ENCODE data around the gene MGARP. TPM values are rescaled to one million over a fixed set of nuclear protein-coding genes. Genes with fewer than 3 reads are reported as not detected.
A peak's percentile ranks its signal among the peaks of the same experiment; 100 is the strongest.

Gene MGARP
- total RNA-seq, 2 experiments from 2014 or later, result 0.22 TPM; not detected in 1

- H3K27me3 Mint-ChIP-seq, result no peaks in the 10 kb centered on the region
- intact Hi-C loops (cut with micrococcal nuclease), result loop anchor here (1.0 to 2.0 kb wide), 7 partner anchors 17 to 265 kb away; no protein-coding TSS in a partner anchor
- H3K27ac Mint-ChIP-seq, result peak overlapping the region; percentile 94
- H3K36me3 Mint-ChIP-seq, result peaks cover 21% of the 10 kb centered on the region
- CTCF ChIA-PET, result interaction anchor here (0.6 to 3.5 kb wide), 46 partner anchors 9 to 276 kb away, joined by 3 to 40 read pairs (median 4); partner anchors contain the start of gene MGARP
- peak overlapping the region; percentile 93 for H3K4me3 Mint-ChIP-seq
- POLR2A ChIA-PET, result interaction anchor here (1.4 to 3.4 kb wide), 4 partner anchors 10 to 265 kb away, joined by 3 to 15 read pairs (median 8); partner anchors contain the start of gene ELF2
- DNase-seq, result peak; percentile 97
- peaks cover 29% of the 10 kb centered on the region for H3K4me1 Mint-ChIP-seq (ENCODE audit: low read depth)
- H3K9me3 Mint-ChIP-seq, result no peaks in the 10 kb centered on the region
Measured at GRCh38 chr4:139295206-139295941, 15.3 kb upstream of the MGARP start.

GRCh38 chr4:139286186-139286698, 6.2 kb upstream of the MGARP start:
- intact Hi-C loops (cut with micrococcal nuclease), result no loop called here
- H3K4me1 Mint-ChIP-seq (ENCODE audit: low read depth), result peaks cover 2% of the 10 kb centered on the region
- DNase-seq, result no peak
- peaks cover 14% of the 10 kb centered on the region for H3K9me3 Mint-ChIP-seq
- ChIA-PET POLR2A (no interaction called here), CTCF (interaction anchor here (1.3 kb wide), 1 partner anchor 9 kb away, joined by 6 read pairs; no protein-coding TSS in a partner anchor)
- H3K36me3 Mint-ChIP-seq, result peaks cover 21% of the 10 kb centered on the region
- no peak overlapping the region for H3K4me3 Mint-ChIP-seq
- no peak overlapping the region for H3K27ac Mint-ChIP-seq
- H3K27me3 Mint-ChIP-seq, result peaks cover under 1% of the 10 kb centered on the region

GRCh38 chr4:139282721-139283075, 2.7 kb upstream of the MGARP start:
- intact Hi-C loops (cut with micrococcal nuclease), result no loop called here
- peaks cover 14% of the 10 kb centered on the region for H3K9me3 Mint-ChIP-seq
- ChIA-PET CTCF (interaction anchor here (1.9 kb wide), 1 partner anchor 13 kb away, joined by 10 read pairs; no protein-coding TSS in a partner anchor), POLR2A (no interaction called here)
- peaks cover 28% of the 10 kb centered on the region for H3K27me3 Mint-ChIP-seq
- H3K4me3 Mint-ChIP-seq, result no peak overlapping the region
- no peak for DNase-seq
- H3K36me3 Mint-ChIP-seq, result peaks cover 10% of the 10 kb centered on the region
- H3K4me1 Mint-ChIP-seq (ENCODE audit: low read depth), result peaks cover 13% of the 10 kb centered on the region
- no peak overlapping the region for H3K27ac Mint-ChIP-seq

GRCh38 chr4:139282065-139282720, 2.2 kb upstream of the MGARP start:
- Mint-ChIP-seq H3K27me3 (peaks cover 30% of the 10 kb centered on the region), H3K36me3 (peaks cover 10% of the 10 kb centered on the region), H3K27ac (no peak overlapping the region), H3K4me3 (no peak overlapping the region), H3K4me1 (ENCODE audit: low read depth) (peaks cover 13% of the 10 kb centered on the region), H3K9me3 (peaks cover 14% of the 10 kb centered on the region)
- CTCF ChIA-PET, result interaction anchor here (0.9 to 1.9 kb wide), 2 partner anchors 14 to 252 kb away, joined by 3 to 10 read pairs; no protein-coding TSS in a partner anchor
- POLR2A ChIA-PET, result no interaction called here
- DNase-seq, result no peak
- intact Hi-C loops (cut with micrococcal nuclease), result no loop called here

GRCh38 chr4:139278912-139279759, 889 bp downstream of the MGARP start:
- Mint-ChIP-seq H3K4me3 (peak overlapping the region; percentile 60), H3K36me3 (peaks cover under 1% of the 10 kb centered on the region), H3K9me3 (peaks cover under 1% of the 10 kb centered on the region), H3K4me1 (ENCODE audit: low read depth) (peaks cover 13% of the 10 kb centered on the region), H3K27ac (no peak overlapping the region), H3K27me3 (peaks cover 41% of the 10 kb centered on the region)
- CTCF ChIA-PET, result interaction anchor here (1.8 kb wide), 1 partner anchor 16 kb away, joined by 6 read pairs; no protein-coding TSS in a partner anchor
- intact Hi-C loops (cut with micrococcal nuclease), result loop anchor here (1.0 to 2.0 kb wide), 2 partner anchors 12 to 16 kb away; no protein-coding TSS in a partner anchor
- POLR2A ChIA-PET, result interaction anchor here (1.2 kb wide), 1 partner anchor 22 kb away, joined by 3 read pairs; the partner anchor contains the start of gene NAA15
- no peak for DNase-seq

- Mint-ChIP-seq H3K27me3 (peaks cover 41% of the 10 kb centered on the region), H3K4me1 (ENCODE audit: low read depth) (peaks cover 13% of the 10 kb centered on the region), H3K27ac (no peak overlapping the region), H3K9me3 (no peaks in the 10 kb centered on the region), H3K4me3 (no peak overlapping the region), H3K36me3 (no peaks in the 10 kb centered on the region)
- ChIA-PET CTCF (no interaction called here), POLR2A (no interaction called here)
- no peak for DNase-seq
- intact Hi-C loops (cut with micrococcal nuclease), result loop anchor here (2.0 kb wide), 1 partner anchor 16 kb away; no protein-coding TSS in a partner anchor
Measured at GRCh38 chr4:139278485-139278884, 1.5 kb downstream of the MGARP start.

- DNase-seq, result no peak
- CTCF ChIA-PET, result interaction anchor here (1.0 to 1.4 kb wide), 2 partner anchors 21 kb away, joined by 3 to 4 read pairs; no protein-coding TSS in a partner anchor
- Mint-ChIP-seq H3K4me1 (ENCODE audit: low read depth) (peaks cover 13% of the 10 kb centered on the region), H3K36me3 (no peaks in the 10 kb centered on the region), H3K9me3 (no peaks in the 10 kb centered on the region), H3K27me3 (peaks cover 33% of the 10 kb centered on the region), H3K4me3 (no peak overlapping the region), H3K27ac (no peak overlapping the region)
- intact Hi-C loops (cut with micrococcal nuclease), result no loop called here
- POLR2A ChIA-PET, result interaction anchor here (0.7 kb wide), 1 partner anchor 10 kb away, joined by 3 read pairs; no protein-coding TSS in a partner anchor
Measured at GRCh38 chr4:139275281-139275735, 4.7 kb downstream of the MGARP start.

GRCh38 chr4:139274790-139275189, 5.2 kb downstream of the MGARP start:
- Mint-ChIP-seq H3K27me3 (peaks cover 28% of the 10 kb centered on the region), H3K4me3 (no peak overlapping the region), H3K4me1 (ENCODE audit: low read depth) (peaks cover 11% of the 10 kb centered on the region), H3K27ac (no peak overlapping the region), H3K9me3 (no peaks in the 10 kb centered on the region), H3K36me3 (no peaks in the 10 kb centered on the region)
- ChIA-PET POLR2A (interaction anchor here (0.7 kb wide), 1 partner anchor 10 kb away, joined by 3 read pairs; no protein-coding TSS in a partner anchor), CTCF (interaction anchor here (1.0 kb wide), 1 partner anchor 21 kb away, joined by 3 read pairs; no protein-coding TSS in a partner anchor)
- DNase-seq, result no peak
- intact Hi-C loops (cut with micrococcal nuclease), result no loop called here

- peaks cover 19% of the 10 kb centered on the region for H3K27me3 Mint-ChIP-seq
- no peaks in the 10 kb centered on the region for H3K36me3 Mint-ChIP-seq
- ChIA-PET POLR2A (no interaction called here), CTCF (no interaction called here)
- no peak for DNase-seq
- no peak overlapping the region for H3K4me3 Mint-ChIP-seq
- no peaks in the 10 kb centered on the region for H3K9me3 Mint-ChIP-seq
- peaks cover 3% of the 10 kb centered on the region for H3K4me1 Mint-ChIP-seq (ENCODE audit: low read depth)
- intact Hi-C loops (cut with micrococcal nuclease), result no loop called here
- no peak overlapping the region for H3K27ac Mint-ChIP-seq
Measured at GRCh38 chr4:139273835-139274234, 6.2 kb downstream of the MGARP start.

- Mint-ChIP-seq H3K4me3 (peak overlapping the region; percentile 28), H3K27me3 (no peaks in the 10 kb centered on the region), H3K27ac (peak overlapping the region; percentile 84), H3K36me3 (no peaks in the 10 kb centered on the region), H3K4me1 (ENCODE audit: low read depth) (peaks cover 19% of the 10 kb centered on the region), H3K9me3 (no peaks in the 10 kb centered on the region)
- intact Hi-C loops (cut with micrococcal nuclease), result loop anchor here (1.0 to 2.0 kb wide), 4 partner anchors 12 to 592 kb away; no protein-coding TSS in a partner anchor
- CTCF ChIA-PET, result interaction anchor here (0.6 to 4.5 kb wide), 3 partner anchors 28 to 90 kb away, joined by 3 to 39 read pairs (median 3); no protein-coding TSS in a partner anchor
- DNase-seq, result no peak
- POLR2A ChIA-PET, result interaction anchor here (2.0 to 2.6 kb wide), 3 partner anchors 29 to 89 kb away, joined by 10 to 19 read pairs (median 11); partner anchors contain the start of genes ELF2, NAA15 and NDUFC1
Measured at GRCh38 chr4:139267301-139267700, 12.7 kb downstream of the MGARP start.
